Esophagus muscularis mucosa (tissue), 4 donors: ENCODE data around the gene STXBP6. TPM values are rescaled to one million over a fixed set of nuclear protein-coding genes. Genes with fewer than 3 reads are reported as not detected.

Experiments used
- DNase-seq: peaks from one replicate; pipeline ENCODE4 v3.0.0-alpha.2; 2017; ENCODE audit errors: extremely low spot score
- H3K27ac ChIP-seq, 4 donors: fragments of 200-600 bp; sonication (generic); replicated peaks in 1 of 4; 1 replicate in 3 of 4; 2 replicates in 1 of 4; pipeline ENCODE4 v1.5.1; 2016 to 2019; ENCODE audit warnings: mild to moderate bottlenecking in 1 of 4
- H3K27me3 ChIP-seq, 4 donors: fragments of 200-600 bp; sonication (generic); one replicate each; pipeline versions ENCODE4 v1.5.1 to v1.6.0; 2016 to 2019
- H3K36me3 ChIP-seq, 4 donors: fragments of 200-600 bp; sonication (generic); one replicate each; pipeline ENCODE4 v1.5.1; 2016 to 2019
- H3K4me1 ChIP-seq, 4 donors: fragments of 200-600 bp; sonication (generic); one replicate each; pipeline ENCODE4 v1.5.1; 2016 to 2019
- H3K4me3 ChIP-seq, 4 donors: fragments of 200-600 bp; sonication (generic); 1 replicate in 2 of 4; 2 replicates in 2 of 4; pipeline ENCODE4 v1.5.1; 2016 to 2019; ENCODE audit warnings: mild to moderate bottlenecking in 4 of 4, moderate library complexity in 1 of 4
- H3K9me3 ChIP-seq, 4 donors: fragments of 200-600 bp; sonication (generic); 1 replicate in 3 of 4; 2 replicates in 1 of 4; pipeline ENCODE4 v1.5.1; 2016 to 2019
- EP300 ChIP-seq: sonication (generic); formaldehyde crosslinking; IDR thresholded peaks from one replicate; pipeline ENCODE4 v1.6.1; 2017; ENCODE audit warnings: antibody characterized with exemption
- POLR2A ChIP-seq: fragments of 450-650 bp; IDR thresholded peaks from one replicate; pipeline ENCODE4 v1.6.1; 2017; ENCODE audit warnings: antibody characterized with exemption, moderate library complexity, mild to moderate bottlenecking, low read depth
- POLR2AphosphoS5 ChIP-seq, 2 donors: sonication (generic); formaldehyde crosslinking; IDR thresholded peaks; one replicate each; pipeline ENCODE4 v1.6.1; 2017; ENCODE audit warnings: antibody characterized with exemption in 2 of 2
- WGBS: methylation state at CpG from one replicate; pipeline ENCODE4 v1.1.5; 2018; 5-methylcytosine and 5-hydroxymethylcytosine counted together
- intact Hi-C: fragments of 100-400 bp; cut with DNase I; formaldehyde crosslinking; loops from one replicate; pipeline ENCODE4 v1.15.1; 2023
- total RNA-seq, 4 donors: library from RNA; depleted of rRNA; stranded (reverse); fragments of >200 nt; gene quantifications; one replicate each; pipeline versions ENCODE4 v1.1.0 to v1.2.1, GENCODE V29; 2016
- TF ChIP-seq, protein P1 (sequence below), 3 experiments: fragments of 200-600 bp in 2 of 3; fragments of 450-650 bp in 1 of 3; sonication (generic) in 2 of 3; IDR thresholded peaks; one replicate each; pipeline ENCODE4 v1.5.1; 2017 to 2019; ENCODE audit warnings: antibody characterized with exemption in 3 of 3, mild to moderate bottlenecking in 2 of 3, moderate library complexity in 1 of 3

STXBP6 gene
- total RNA-seq, 4 donors from 2014 or later: 36.9 to 60.4 (median 52.1) TPM

DNA sequence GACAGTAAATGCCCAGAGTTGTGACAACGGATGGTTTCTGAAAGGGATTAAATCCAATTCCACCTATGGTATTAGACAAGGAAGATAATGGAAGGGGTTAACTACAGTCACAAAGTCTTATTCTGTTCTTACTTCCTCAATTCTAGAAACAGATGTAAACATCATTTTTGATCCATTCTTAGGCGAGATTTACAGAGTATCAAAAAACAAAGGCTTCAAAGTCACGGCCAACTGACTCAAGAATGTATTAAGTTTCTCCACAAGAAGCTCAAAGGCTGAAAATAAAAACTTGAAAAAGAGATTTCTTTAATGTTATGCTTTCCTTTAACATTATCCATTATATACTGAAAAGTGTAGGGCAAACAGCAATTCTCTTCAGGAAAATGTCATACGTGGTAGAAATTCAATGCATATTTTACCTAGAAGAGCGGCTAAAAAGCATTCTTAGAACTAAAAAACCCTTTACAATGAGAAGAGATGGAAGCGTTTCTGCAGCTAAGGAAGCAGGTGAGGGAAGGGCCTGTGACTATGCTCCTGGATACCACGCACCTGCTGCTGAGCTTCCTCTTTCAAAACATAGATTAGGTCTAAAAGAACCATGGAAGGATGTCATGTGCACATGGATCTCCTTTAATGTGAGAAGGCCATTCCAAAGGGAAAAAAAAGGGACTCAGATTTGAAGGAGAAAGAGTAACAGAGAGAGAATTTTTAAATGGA, 185.8 kb downstream of the STXBP6 start:
- no peaks in the 10 kb centered on the region for H3K36me3 ChIP-seq
- intact Hi-C loops: no loop called here
- H3K27ac ChIP-seq: no peak overlapping the region
- DNase-seq: no peak
- no peaks in the 10 kb centered on the region for H3K27me3 ChIP-seq
- peaks cover 16 to 29% (median 21%) of the 10 kb centered on the region in 4 donors for H3K4me1 ChIP-seq
- no peak for TF ChIP-seq POLR2A
- no peak for TF ChIP-seq POLR2AphosphoS5 (IDR thresholded peaks at IDR 0.05)
- no peak for TF ChIP-seq EP300
- TF ChIP-seq, protein P1, sequence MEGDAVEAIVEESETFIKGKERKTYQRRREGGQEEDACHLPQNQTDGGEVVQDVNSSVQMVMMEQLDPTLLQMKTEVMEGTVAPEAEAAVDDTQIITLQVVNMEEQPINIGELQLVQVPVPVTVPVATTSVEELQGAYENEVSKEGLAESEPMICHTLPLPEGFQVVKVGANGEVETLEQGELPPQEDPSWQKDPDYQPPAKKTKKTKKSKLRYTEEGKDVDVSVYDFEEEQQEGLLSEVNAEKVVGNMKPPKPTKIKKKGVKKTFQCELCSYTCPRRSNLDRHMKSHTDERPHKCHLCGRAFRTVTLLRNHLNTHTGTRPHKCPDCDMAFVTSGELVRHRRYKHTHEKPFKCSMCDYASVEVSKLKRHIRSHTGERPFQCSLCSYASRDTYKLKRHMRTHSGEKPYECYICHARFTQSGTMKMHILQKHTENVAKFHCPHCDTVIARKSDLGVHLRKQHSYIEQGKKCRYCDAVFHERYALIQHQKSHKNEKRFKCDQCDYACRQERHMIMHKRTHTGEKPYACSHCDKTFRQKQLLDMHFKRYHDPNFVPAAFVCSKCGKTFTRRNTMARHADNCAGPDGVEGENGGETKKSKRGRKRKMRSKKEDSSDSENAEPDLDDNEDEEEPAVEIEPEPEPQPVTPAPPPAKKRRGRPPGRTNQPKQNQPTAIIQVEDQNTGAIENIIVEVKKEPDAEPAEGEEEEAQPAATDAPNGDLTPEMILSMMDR (IDR thresholded peaks at IDR 0.05): no peak
- no peak overlapping the region for H3K4me3 ChIP-seq
- no peaks in the 10 kb centered on the region for H3K9me3 ChIP-seq
- 80% methylated on average over 7 of the region's 7 CpGs for WGBS

DNA sequence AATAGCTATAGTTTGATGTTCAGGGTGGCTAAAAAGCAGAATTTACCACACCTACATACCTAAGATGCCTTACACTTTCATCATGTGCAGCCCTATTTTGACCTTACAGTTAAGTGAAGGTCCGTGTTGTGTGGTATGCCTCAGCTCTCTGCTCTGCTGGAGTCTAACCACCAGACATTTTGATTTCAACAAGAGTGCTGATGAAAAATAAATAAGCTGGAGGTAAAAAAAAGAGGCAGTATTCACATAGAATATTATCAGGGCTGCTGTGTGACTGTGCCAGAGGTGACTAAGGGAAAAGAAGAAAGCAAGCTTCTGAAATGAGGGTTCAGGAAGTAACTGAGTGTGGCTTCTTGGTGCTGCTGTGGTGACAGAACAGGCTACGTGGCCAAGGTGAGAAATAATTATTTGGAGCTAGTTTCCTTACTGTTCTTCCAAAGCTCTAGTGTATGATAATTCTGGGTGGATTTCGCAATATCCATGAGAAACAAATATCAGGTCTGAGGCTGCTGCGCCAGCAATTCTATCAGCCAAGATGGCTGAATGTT, 188.8 kb downstream of the STXBP6 start:
- H3K27me3 ChIP-seq: no peaks in the 10 kb centered on the region
- H3K27ac ChIP-seq: no peak overlapping the region
- WGBS: 69% methylated on average over 4 of the region's 4 CpGs
- TF ChIP-seq POLR2A (no peak), POLR2AphosphoS5 (IDR thresholded peaks at IDR 0.05) (no peak), EP300 (no peak)
- TF ChIP-seq, protein P1 (IDR thresholded peaks at IDR 0.05): no peak
- H3K36me3 ChIP-seq: no peaks in the 10 kb centered on the region
- no peak overlapping the region for H3K4me3 ChIP-seq
- intact Hi-C loops: no loop called here
- H3K9me3 ChIP-seq: no peaks in the 10 kb centered on the region
- DNase-seq: no peak
- H3K4me1 ChIP-seq: peaks cover 22 to 37% (median 33%) of the 10 kb centered on the region in 4 donors

GRCh38 chr14:24859559-24859958, 190.4 kb downstream of the STXBP6 start:
- Histone ChIP-seq H3K27ac (no peak overlapping the region), H3K36me3 (peaks cover 0 to 14% (median 6%) of the 10 kb centered on the region in 4 donors), H3K27me3 (no peaks in the 10 kb centered on the region), H3K9me3 (no peaks in the 10 kb centered on the region), H3K4me3 (no peak overlapping the region), H3K4me1 (peaks cover 22 to 37% (median 33%) of the 10 kb centered on the region in 4 donors)
- no peak for DNase-seq
- TF ChIP-seq POLR2A (no peak), POLR2AphosphoS5 (IDR thresholded peaks at IDR 0.05) (no peak), EP300 (no peak)
- TF ChIP-seq, protein P1 (IDR thresholded peaks at IDR 0.05): no peak
- 80% methylated on average over 5 of the region's 5 CpGs for WGBS
- intact Hi-C loops: no loop called here

- no peaks in the 10 kb centered on the region for H3K9me3 ChIP-seq
- H3K36me3 ChIP-seq: peaks cover 8 to 22% (median 13%) of the 10 kb centered on the region in 4 donors
- H3K27ac ChIP-seq: no peak overlapping the region
- DNase-seq: no peak
- TF ChIP-seq, protein P1 (IDR thresholded peaks at IDR 0.05): no peak
- TF ChIP-seq POLR2A: no peak
- TF ChIP-seq POLR2AphosphoS5 (IDR thresholded peaks at IDR 0.05): no peak
- no peaks in the 10 kb centered on the region for H3K27me3 ChIP-seq
- peaks cover 22 to 34% (median 31%) of the 10 kb centered on the region in 4 donors for H3K4me1 ChIP-seq
- 80% methylated on average over 4 of the region's 4 CpGs for WGBS
- intact Hi-C loops: no loop called here
- no peak overlapping the region for H3K4me3 ChIP-seq
Observed at GRCh38 chr14:24858684-24859083, 191.3 kb downstream of the STXBP6 start.
